DMS79 (cell line): ENCODE data around the gene NUDT8.
A peak's percentile ranks its signal among the peaks of the same experiment; 100 is the strongest.
"Not testable (repeated sequence)": the region's sequence is repeated elsewhere in the genome, so short reads cannot be mapped to it uniquely, and the experiment has no call there.

ENCODE experiments used
- DNase-seq: peaks from one replicate; lab custom pipeline; 2025; lab: John Stamatoyannopoulos, UW

NUDT8 gene

GRCh38 chr11:67628710-67629385, 889 bp downstream of the NUDT8 start:
- DNase-seq: no peak

GRCh38 chr11:67627812-67628624, 1.7 kb downstream of the NUDT8 start:
- DNase-seq: no peak

DNA sequence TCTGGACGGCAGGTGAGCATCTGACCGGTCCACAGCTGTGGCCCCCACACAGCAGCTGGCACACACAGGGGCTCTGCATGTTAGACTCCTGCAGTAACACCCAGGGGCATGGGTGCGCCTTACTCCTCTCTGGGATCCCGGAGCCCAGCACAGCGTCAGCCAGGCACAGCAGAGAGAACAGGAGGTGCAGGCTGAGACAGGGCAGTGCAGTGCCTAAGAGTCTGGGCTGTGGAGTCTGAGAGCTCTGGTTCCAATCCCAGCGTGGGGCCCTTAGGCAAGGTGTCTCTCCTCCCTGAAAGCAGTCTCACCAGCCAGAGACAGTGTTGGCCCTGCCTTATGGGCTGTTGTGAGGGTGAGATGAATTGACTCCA, 2.3 kb downstream of the NUDT8 start:
- no peak for DNase-seq

GRCh38 chr11:67626970-67627369, 2.8 kb downstream of the NUDT8 start:
- DNase-seq: no peak

- not testable (repeated sequence) for DNase-seq
Observed at GRCh38 chr11:67626131-67626833, 3.5 kb downstream of the NUDT8 start.

DNA sequence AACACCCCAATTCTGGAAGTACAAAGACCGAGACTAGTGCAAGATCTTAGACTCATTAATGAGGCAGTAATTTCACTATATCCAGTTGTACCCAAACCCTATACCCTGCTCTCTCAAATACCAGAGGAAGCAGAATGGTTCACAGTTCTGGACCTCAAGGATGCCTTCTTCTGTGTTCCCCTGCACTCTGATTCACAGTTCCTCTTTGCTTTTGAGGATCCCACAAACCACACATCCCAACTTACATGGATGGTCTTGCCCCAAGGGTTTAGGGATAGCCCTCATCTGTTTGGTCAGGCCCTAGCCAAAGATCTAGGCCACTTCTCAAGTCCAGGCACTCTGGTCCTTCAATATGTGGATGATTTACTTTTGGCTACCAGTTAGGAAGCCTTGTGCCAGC, 5.9 kb downstream of the NUDT8 start:
- not testable (repeated sequence) for DNase-seq

- not testable (repeated sequence) for DNase-seq
Observed at GRCh38 chr11:67622905-67623304, 6.8 kb downstream of the NUDT8 start.

- DNase-seq: not testable (repeated sequence)
Observed at GRCh38 chr11:67621928-67622327, 7.8 kb downstream of the NUDT8 start.

DNA sequence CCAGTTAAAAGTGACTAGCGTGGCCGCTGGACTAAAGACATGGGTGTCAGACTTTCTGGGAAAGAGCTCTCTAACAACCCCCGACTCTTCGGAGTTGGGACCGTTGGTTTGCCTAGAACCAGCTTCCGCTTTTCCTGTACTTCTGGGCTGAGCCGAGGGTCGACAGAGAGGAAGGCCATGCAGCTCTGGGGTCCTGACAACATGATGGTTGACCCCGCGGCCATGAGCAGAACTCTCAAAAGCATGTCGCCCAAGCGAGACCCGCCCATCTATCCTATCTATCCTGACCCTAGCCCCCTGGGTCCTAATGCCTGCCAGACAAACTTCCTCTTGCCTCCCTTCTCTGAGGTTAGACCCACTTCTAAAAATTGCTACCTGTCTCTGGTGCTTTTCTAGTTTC, 9.1 kb downstream of the NUDT8 start:
- DNase-seq: not testable (repeated sequence)

- DNase-seq: not testable (repeated sequence)
Observed at GRCh38 chr11:67619683-67620618, 9.8 kb downstream of the NUDT8 start.

GRCh38 chr11:67618901-67619659, 10.7 kb downstream of the NUDT8 start:
- DNase-seq: not testable (repeated sequence)

- DNase-seq: no peak
Observed at GRCh38 chr11:67617243-67617953, 12.3 kb downstream of the NUDT8 start.

- peak; percentile 63 for DNase-seq
Observed at GRCh38 chr11:67616431-67617242, 13.1 kb downstream of the NUDT8 start.

DNA sequence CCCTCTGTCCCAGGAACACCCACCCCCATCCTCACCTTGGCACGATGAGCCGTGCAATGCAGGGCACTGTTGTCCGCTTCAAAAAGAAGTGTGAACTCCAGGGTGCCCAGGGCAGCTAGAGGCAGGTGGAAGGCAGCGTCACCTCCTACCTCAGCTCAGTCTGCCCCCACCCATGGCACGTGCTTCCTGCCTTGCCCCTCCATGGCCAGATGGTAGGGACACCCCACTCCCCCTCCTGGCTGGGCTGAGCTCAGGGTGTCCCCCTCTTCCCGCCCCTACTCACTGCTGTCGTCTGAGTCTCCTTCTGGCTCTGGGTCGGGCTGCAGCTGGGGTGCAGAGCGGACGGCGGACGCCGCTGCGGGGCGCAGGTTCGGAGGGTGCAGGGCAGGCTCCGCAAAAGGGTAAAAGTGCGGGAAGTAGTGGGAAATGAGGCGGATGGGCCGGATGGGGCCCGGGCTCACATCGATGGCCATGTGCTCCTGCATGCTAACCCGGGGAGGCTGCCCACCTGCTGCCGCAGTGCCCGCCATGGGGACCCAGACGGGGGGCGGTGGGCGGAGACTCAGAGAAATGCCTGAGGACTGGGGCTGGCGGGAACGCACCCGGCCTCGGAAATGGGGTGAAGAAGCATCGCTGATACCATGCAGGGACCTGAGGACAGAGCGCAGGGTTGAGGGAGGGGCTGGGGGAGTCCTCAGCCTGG, 13.9 kb downstream of the NUDT8 start:
- DNase-seq: no peak

- DNase-seq: no peak
Observed at GRCh38 chr11:67614730-67615714, 14.7 kb downstream of the NUDT8 start.

DNA sequence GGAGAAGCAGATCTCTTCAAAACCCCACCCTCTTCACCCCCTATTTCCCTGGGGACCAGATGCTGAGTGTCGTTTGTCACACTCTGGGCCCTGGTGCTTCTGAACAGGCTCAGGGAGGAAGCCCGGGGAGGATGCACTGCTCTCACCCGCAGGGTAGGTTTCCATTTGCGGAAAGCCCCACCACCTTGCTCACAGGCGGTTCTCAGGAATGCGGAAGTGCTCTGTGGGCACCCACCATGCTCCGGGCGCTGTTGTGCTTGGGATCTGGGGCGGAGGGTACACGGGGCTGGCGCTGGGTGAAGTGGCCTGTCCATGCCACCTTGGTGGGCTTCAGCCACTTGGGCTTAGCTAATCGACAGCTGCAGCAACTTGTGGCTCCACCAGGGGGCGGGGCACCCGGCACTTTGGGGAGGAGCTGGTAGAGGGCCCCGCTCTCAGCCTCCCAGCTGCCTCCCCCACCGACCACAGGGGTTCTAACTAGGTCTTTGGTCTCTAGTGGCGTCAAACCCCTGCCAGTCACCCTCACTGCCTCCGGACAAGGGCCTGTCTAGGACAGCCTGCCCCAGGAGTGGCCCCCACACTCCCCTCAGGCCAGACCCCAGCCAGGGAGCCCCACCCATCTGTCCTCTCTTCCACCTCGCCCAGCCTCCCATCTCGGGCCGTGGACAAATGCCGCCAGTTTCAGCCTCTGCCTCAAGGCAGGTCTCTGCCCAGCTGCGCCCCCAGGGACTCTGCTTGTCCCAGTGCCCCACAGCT, 15.6 kb downstream of the NUDT8 start:
- DNase-seq: no peak
